ENCODE data around the gene AQP10.

- no peak for TF ChIP-seq CTCF (IDR thresholded peaks at IDR 0.05)
- no peak for TF ChIP-seq POLR2A (IDR thresholded peaks at IDR 0.05)
These were observed 37.6 kb downstream of the AQP10 start for GRCh38 chr1:154358519-154358918.
